Stimulated activated CD4-positive, alpha-beta T cell treated with anti-CD3 and anti-CD28 coated beads, Interleukin-12 subunit alpha, Interleukin-12 subunit beta, amount 100 ng/mL, for 4 hours (primary cell): ENCODE measurements around the gene SOCS4.
"Not testable (repeated sequence)": the region's sequence is repeated elsewhere in the genome, so short reads cannot be mapped to it uniquely, and the experiment has no call there.

Source experiments
- DNase-seq: peaks from one replicate; pipeline ENCODE4 v3.0.0-alpha.2; 2020

The SOCS4 gene

DNA sequence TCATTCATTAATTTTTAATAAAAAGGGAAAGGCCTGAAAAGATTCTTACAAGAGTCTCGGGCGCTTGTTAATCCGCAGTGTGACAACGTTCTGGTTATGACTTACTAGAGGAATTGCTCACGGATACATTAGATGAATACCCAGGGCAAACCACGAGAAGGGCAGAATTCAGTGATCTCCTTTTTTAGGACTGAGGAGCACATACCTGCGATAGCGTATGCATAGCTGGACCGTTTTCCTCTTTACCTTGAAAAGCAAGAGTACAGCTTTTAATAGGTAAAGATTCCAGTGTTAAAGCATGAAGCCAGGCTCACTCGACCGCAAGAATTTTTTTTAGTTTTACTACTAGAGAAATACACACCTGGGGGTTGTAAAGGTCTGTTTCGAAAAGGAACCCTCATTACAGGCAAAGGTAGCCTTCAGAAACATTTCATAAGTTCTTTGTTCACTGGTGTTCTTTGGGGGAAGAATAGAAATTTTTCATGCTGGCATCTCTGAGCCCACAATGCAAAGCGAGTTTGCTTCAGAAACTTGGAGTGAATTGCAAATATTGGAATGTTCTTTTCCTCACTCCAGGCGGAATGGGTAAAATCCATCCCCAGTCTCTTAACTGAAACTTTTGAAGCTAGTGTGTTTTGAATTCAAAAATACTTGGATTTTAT is 25.4 kb downstream of the SOCS4 start:
- no peak for DNase-seq

DNA sequence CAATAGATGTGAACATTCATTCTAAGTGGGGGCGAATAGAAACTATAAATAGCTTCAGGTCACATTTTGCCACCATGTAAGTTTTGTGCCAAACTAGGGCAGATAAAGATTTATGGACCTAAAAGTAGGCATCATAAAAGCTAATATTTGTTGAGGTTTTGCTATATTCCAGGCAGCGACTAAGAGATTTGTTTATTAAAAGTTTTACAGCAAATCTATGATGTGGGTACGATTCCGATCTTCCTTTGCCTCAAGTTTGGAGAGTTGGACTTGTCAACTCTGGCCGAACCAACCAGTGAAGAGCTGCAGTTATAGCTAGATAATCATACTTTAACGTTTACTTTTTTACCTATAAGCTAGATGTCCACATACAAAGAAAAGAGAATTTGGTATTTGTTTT is 26.0 kb downstream of the SOCS4 start:
- no peak for DNase-seq

DNA sequence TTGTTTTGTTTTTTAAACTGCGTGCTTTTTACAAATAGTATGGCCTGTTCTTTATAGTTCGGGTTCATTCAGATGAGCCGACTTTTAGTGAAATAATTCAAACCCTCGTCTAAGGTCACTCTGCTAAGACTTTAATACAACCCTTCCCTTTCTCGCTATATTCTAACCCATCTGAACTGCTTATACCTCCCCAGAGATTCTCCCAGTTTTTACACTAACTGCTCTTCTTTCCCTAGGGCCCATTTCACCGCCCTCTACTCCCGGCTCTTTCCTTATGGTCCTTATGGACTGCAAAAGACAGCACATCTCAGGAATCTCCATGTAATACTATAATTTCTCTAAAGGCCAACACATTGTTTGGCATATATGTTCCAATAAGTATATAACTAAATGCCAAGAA is 26.5 kb downstream of the SOCS4 start:
- DNase-seq: no peak

DNA sequence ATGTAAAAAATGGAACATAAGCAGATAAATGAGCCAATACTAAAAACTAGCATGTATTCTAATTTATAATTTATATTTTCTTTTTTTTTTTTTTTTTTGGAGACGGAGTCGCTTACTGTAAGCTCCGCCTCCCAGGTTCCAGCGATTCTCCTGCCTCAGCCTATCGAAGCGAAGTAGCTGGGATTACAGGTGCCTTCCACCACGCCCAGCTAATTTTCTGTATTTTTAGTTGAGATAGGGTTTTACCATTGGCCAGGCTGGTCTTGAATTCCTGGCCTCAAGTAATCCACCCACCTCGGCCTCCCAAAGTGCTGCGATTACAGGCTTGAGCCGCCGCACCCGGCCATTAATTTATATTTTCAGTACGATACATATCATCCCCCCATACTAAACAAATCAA is 27.1 kb downstream of the SOCS4 start:
- DNase-seq: no peak

DNA sequence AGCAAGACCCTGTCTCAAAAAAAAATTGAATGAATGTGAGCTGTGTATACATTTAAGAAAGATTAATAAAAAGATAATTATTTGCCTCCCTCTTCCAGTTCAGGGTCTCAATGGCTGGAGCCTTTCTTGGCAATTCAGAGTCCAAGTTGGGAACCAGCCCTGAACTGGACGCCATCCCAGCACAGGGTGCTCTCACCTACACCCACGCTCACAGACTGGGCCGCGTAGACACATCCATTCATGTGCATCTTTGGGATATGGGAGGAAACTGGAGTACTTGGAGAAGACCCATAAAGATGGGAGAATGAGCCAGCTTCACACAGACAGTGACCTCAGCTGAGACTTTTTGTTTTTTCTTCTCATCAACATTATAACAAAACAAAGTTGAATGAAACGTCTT is 30.9 kb downstream of the SOCS4 start:
- no peak for DNase-seq

DNA sequence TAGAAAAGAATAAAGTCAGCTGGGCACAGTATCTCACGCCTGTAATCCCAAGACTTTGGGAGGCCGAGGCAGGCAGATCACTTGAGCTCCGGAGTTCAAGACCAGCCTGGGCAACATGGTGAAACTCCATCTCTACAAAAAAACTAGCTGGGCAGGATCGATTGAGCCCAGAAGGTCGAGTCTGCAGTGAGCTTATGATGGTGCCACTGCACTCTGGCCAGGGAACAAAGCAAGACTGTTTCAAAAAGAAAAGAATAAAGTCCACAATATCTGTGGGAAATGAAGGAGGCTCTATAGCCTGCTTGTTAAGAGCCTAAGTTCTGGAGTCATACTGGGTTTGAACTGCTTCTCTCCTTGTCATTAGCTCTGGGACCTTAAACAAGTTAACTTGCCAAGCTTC is 32.3 kb downstream of the SOCS4 start:
- DNase-seq: no peak

DNA sequence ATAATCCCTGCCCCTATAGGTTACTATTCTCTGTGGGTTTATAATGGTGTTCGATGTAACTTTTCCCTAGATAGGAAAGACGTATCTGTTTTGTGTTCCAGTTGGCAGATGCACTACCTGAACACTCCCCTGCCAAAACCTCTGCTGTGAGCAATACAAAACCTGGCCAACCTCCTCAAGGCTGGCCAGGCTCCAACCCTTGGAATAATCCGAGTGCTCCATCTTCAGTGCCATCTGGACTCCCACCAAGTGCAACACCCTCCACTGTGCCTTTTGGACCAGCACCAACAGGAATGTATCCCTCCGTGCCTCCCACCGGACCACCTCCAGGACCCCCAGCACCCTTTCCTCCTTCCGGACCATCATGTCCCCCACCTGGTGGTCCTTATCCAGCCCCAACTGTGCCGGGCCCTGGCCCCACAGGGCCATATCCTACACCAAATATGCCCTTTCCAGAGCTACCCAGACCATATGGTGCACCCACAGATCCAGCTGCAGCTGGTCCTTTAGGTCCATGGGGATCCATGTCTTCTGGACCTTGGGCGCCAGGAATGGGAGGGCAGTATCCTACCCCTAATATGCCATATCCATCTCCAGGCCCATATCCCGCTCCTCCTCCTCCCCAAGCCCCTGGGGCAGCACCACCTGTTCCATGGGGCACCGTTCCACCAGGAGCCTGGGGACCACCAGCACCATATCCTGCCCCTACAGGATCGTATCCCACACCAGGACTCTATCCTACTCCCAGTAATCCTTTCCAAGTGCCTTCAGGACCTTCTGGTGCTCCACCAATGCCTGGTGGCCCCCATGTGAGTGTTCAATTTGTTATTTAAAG is 35.7 kb downstream of the SOCS4 start:
- no peak for DNase-seq

DNA sequence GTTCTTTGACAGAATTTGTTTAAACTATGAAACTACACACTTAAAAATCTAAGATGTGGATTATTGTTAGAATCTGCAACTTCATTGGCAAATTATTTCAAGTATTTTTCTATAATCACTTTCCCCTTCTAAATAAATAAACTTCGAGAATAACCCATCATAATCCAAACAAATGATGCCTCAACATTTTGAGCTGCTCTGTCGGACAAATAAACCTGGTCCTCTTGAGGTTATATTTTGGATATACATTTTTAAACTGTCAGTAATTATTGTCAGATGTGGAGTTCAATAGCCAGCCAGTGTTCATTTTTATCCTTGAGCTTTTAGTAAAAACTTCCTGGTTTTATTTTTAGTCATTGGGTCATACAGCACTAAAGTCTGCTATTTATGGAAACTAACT is 37.9 kb downstream of the SOCS4 start:
- DNase-seq: not testable (repeated sequence)

DNA sequence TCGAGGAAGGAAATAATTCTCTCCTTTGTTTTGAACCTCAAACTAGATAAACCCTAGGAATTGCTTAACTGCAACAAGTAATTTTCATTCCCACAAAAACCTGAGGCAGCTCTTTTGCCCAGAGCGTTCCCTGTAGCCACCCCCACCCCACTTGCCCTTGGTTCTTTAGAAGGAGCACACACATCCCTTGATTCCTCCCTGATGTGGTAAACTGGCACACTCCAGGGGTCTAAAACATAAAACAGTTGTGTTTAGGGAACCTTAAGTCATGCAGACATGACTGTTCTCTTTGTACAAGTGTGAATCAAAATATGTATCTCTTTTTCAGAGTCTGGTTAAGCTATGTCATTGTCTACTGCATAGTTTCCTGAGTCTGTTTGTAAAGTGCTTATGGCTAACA is 38.4 kb downstream of the SOCS4 start:
- no peak for DNase-seq

DNA sequence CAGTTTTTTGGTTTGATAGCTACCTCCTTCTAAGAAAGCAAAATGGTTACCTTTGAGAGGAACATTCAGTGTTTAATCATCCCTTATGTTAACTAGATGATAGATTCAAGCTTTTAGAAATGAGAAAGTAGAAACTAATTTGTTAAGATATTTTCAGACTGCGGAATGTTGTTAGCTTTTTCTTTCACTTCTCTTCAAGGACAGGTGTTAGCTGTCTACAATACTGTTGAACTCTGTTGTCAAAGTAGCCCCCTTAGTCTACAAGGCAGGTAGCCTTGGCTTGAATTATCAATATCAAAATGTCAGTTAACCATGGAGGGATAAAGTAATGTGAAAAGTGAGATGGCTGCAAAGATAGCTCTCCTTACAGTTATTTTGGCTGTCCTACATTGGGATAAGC is 39.2 kb downstream of the SOCS4 start:
- DNase-seq: no peak

DNA sequence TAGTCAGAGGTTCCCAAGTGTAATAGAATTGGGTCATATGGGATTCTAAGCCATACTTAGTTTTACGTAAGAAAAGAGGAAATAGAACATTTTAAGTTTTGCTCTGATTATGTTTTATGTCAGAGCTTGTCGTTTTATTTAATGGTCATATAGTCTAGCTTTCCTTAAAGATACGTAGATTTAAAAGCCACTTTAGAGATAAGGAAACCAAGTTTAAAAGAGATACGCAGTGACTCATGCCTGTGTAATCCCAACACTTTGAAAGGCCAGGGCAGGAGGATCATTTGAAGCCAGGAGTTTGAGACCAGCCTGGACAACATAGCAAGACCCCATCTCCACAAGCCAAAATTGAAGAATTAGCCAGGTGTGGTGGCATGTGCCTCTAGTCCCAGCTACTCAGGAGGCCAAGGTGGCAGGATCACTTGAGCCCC is 44.0 kb downstream of the SOCS4 start:
- no peak for DNase-seq

DNA sequence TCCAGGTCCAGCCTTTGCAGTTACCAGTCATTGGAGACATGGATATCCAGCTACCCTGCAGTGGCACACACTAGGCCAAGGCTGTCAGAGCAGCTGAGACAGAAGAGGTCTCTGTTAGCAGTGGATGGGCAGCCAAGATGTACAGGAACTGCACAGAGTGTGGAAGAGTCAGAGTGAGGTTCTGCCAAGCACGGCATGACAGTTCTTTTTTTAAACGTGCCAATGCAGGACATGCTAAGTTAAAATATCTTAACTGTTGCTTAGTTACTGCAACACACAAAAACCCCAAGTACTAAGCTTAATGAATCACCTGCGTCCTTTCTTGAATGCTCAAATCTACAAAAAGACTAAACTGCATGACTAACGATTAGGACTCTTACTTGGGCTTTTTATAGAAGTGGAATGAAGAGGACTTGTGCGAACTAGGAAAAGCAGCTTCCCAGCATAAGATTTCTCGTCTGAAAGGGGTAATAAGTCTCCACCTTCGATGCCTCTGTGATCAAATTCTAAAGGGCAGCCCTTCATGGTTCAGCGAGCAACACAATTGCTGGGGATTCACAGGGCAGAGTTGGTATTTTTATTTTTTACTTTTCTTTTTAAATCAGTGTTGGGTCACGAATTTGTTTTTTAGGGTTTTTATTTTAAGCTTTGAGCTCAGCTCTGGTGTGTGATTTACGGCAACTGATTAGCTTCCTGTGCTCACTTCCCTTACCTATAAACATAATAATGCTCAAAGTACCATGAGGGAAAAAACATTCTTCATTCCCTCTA is 45.0 kb downstream of the SOCS4 start:
- DNase-seq: no peak

DNA sequence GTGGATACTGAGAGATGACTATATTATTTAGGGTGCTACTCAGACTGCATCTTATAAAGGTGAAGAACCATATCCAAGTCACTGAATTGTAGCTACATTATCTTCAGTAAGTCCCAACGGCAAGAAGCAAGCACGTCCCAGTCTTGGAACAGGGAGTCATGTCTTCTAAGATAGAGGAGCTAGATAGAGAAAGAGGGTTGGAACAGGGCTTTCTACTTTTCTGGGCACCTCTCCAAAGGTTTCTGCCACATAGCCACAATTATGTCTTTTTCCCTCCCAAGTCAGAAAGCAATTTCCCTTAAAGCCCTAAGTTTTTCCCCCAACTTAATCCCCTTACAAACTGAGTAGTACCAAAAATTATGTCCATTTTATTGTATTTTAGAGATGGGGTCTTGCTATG is 46.8 kb downstream of the SOCS4 start:
- DNase-seq: no peak

DNA sequence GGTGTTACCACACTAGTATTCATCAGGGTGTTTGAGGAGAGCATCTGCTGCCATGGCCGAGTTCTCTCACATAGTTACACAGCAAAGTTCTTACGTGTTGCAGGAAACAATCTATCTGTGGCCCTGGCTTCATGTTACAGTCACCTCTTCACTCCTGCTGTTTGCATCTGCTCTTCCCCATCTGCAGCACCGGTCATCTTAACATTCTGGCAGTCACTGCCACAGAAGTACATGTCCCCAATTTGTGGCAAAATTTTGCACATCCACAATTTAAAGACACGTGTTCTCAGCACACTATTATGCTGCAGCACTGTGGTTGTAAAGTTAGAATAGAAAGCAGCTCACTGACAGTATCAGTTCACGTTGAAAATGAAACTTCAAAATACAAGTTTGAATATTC is 47.6 kb downstream of the SOCS4 start:
- DNase-seq: no peak

DNA sequence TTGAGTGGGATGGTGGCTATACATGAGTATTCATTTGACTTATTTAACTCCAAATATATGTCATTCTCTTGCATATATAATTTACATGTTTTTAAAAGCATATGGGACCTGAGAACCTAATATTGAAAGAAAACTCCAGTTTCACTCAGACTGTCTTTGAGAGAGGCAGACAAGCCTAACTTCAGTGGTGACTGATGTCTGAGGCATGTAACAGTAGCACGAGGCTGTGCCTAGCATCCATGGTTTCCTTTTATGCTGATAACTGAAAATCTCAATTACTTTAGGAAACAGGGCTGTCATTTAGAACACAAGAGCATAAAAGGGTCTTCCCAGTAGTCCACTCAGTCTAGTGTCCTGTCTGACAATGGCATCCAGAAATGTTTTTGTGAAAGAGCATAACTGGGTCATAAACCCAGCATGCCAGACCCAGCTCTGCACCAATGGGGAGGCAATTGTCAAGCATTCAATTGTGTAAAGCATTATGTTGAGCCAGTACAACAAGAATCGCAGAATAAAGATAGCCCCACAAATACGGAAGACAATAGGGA is 48.7 kb downstream of the SOCS4 start:
- no peak for DNase-seq

DNA sequence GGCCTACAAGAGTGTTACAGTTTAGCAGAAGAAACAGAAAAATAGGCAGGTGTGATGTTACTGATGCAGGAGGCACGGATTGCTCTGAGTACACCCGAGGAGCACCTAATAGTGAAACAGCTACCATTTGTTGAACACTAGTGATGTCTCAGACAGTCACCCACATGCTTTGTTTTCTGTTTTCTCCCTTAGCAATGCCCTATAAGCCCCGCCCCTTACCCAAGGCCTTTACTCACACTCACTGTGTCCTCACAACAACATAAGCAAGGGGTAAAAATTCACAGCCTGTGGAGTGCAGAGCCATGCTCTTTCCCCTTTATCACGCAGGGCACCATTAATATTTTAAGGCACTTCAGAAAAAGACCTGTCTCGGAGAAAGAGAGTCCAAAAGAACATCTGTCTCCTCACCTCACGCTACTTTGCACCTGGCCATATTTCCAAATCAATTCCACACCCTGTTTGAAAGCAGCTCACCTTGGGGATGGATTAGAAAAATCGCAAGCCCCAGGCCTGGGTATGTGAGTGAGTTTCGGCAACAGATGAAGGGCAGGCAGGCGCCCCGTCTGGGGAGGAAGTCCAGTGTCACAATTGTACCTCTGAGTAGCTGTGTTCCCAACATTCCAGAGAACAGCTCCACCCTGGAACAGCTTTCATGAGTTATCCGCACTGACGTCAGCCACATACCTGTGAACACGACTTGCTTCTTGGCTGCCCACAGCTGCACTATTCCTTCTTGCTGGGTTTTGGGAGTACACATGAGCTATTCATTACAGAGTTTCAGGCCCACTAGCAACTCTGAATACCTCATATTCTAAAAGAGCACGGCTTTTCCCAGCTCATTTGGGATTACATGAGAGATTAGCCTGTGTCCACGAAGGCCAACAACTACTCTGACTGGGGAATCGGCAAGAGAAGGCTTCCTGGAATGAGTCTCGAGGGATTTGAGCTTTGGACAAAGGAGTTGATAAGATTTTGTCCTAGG is 50.4 kb downstream of the SOCS4 start:
- no peak for DNase-seq

DNA sequence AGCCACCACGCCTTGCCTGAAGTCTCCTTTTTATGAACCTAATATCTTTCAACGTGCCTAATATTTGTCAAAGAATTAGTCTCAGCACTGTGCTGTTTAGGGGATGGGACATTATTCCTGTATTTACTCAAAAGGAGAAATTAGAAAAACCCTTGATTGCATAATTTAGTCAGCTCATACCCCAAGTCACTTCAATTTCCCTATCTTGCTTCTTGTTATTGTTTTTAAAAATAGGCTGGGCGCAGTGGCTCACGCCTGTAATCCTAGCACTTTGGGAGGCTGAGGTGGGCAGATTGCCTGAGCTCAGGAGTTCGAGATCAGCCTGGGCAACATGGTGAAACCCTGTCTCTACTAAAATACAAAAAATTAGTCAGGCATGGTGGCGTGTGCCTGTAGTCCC is 52.9 kb downstream of the SOCS4 start:
- not testable (repeated sequence) for DNase-seq

DNA sequence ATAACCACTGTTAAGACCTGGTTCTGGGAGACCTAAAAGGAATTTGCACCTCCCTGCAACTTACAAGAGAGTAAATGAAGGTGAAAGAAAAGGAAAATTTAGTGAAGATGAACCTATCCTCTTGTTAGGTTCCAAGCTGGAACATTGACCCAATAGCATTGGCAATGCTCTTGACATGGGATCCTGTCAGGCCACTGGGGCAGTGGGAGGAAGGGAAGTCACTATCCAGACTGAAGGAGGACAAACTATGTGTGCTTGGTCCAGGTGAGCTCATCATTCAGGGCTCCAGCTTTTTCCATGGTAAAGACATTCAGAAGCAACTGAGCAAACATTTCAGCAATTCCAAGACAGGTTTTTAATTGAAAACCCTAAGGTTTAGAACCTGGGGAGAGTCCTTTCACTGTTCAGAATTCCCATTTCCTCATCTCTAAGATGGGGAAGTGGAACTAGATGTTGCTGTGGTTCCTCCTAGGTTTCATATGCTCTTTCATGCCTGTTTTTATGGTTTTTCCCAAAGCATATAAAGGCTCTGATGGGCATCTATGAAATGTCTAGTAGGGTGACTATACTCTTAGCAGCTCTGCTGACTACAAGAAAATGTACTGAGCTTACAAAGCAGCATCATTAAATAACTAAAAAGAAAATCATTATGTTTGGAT is 57.5 kb downstream of the SOCS4 start:
- no peak for DNase-seq

DNA sequence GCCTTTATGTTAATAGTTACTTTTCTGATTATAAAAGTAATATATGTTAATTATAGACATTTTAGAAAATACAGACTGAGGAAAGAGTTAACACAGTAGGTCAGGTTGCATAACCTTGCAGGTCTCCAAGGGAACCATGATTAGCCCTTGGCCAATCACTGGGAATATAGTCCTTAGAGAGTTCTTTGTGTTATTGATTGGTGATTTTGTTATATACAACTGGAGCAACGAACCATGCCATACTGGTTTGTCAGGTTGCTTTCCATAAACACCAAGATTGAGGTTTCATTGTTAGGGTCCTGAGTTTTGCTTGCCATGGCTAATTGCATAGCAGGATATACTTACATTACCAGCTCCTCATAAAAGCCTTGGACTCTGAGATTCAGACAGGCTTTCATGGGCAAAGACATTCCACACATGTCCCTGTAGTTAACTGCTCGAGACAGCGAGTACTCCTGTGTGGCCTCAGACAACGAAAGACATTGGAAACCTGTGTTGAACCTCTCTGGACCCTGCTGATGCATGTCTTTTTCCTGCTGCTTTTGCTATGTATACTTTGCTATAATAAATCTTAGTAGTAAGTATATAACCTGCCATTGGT is 58.1 kb downstream of the SOCS4 start:
- no peak for DNase-seq

DNA sequence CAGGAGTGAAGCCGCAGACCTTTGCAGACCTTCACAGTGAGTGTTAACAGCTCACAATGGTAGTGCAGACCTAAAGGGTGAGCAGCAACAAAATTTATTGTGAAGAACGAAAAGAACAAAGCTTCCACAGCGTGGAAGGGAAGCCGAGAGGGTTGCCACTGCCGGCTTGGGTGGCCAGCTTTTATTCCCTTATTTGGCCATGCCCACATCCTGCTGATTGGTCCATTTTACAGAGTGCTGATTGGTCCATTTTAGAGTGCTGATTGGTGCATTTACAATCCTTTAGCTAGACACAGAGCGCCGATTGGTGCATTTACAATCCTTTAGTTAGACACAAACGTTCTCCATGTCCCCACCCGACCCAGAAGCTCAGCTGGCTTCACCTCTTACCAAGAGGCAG is 59.9 kb downstream of the SOCS4 start:
- no peak for DNase-seq

DNA sequence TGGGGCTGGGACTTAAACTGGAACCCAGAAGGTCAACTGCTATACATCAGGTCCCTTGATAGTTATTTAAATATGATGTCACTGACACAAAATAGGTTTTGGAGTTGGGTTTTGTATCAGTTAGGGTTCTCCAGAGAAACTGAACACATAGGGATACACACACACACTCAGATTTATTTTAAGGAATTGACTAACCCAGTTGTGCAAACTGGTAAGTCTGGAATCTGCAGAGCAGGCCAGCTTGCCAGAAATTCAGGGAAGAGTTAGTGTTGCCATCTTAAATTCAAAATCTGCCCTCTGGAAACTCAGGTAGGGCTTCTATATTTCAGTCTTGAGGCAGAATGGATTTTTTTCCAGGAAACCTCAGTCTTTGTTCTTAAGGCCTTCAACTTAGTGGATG is 61.3 kb downstream of the SOCS4 start:
- DNase-seq: no peak
